OCI-LY3 (cell line): Measurements from ENCODE around the gene PPP1R37.

Source experiments
- CTCF ChIP-seq: fragments of 200-600, 300-600 bp; sonication (generic); IDR thresholded peaks from 2 replicates; pipeline ENCODE4 v1.5.1; 2014; ENCODE audit warnings: antibody characterized with exemption, low read length, low read depth
- EZH2phosphoT487 ChIP-seq: fragments of 200-600 bp; shearing (Covaris generic); IDR thresholded peaks from 2 replicates; pipeline ENCODE4 v1.6.1; 2018; ENCODE audit warnings: antibody characterized with exemption, mixed run types, low read depth

DNA sequence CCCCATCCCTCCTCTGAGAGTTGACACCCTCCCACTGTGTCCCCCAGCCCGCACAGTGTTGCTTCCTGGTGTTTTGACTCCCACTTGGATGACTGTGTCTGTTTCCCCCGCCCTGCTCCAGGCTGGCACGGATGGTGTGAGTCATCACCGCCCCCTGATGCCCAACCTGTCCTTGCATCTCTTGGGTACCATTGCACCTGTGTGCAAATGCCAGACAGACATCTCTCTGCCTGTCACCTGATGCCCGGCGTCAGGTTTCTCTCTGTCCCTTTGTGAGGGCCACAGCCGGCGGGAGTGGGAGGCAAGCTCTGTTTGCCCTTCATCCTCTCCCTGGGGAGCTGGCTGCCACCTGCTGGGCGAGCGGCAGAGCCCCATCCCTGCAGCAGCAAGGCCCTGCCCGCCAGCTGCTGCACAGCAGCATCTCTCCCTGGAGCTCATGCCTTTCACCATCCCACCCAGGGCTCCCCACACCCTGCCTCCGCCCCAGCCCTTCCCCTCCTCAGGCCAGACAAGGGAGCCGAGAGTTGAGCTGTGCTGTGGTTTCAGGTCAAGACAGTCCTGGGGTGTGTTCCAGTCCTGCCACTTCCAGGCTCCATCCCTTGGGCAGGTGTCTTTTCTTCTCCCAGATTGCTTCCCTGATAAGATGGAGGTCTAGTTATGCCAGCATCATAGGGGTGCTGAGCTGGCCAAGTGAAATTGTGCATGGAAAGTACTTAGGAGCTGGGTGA is 38.1 kb downstream of the PPP1R37 start:
- TF ChIP-seq CTCF (peak; percentile 58), EZH2phosphoT487 (no peak)
